WTC11 (cell line): ENCODE results near the gene RPL38. TPM values are rescaled to one million over a fixed set of nuclear protein-coding genes. Genes with fewer than 3 reads are reported as not detected.

Experiments used
- ATAC-seq: fragments of 200-7000 bp; cut with Tn5 transposase; 2 replicates; pipeline ENCODE4 v1.10.0; 2021; ENCODE audit warnings: mild to moderate bottlenecking, moderate library complexity
- CTCF ChIA-PET: fragments of 300-600 bp; sonication (Branson Sonifier 250); formaldehyde crosslinking; loops from one replicate; lab custom pipeline; 2021; ENCODE audit warnings: antibody characterized with exemption; lab: Charles Lee
- POLR2A ChIA-PET: fragments of 350-600 bp; sonication (Branson Sonifier 250); formaldehyde crosslinking; loops from one replicate; lab custom pipeline; 2021; ENCODE audit warnings: antibody characterized with exemption; lab: Charles Lee
- DNase-seq: peaks from one replicate; pipeline ENCODE4 v3.0.0; 2021; ENCODE audit warnings: low spot score
- H3K27ac Mint-ChIP-seq: 2 replicates; pipeline ENCODE4 v1.8.0; 2021; ENCODE audit warnings: mixed read lengths
- H3K27me3 Mint-ChIP-seq: 2 replicates; pipeline ENCODE4 v1.8.0; 2021; ENCODE audit warnings: low read depth, mild to moderate bottlenecking, moderate library complexity, mixed read lengths
- H3K36me3 Mint-ChIP-seq: 2 replicates; pipeline ENCODE4 v1.8.0; 2021; ENCODE audit warnings: mixed read lengths
- H3K4me1 Mint-ChIP-seq: 2 replicates; pipeline ENCODE4 v1.8.0; 2022; ENCODE audit warnings: mixed read lengths
- H3K4me3 Mint-ChIP-seq: 2 replicates; pipeline ENCODE4 v1.8.0; 2021; ENCODE audit warnings: mild to moderate bottlenecking, moderate library complexity, mixed read lengths
- H3K9me3 Mint-ChIP-seq: 2 replicates; pipeline ENCODE4 v1.8.0; 2021; ENCODE audit warnings: mixed read lengths
- ELF4 ChIP-seq: sonication (generic); formaldehyde crosslinking; IDR thresholded peaks from 2 replicates; pipeline ENCODE4 v1.8.1; 2022; ENCODE audit warnings: low read depth, mild to moderate bottlenecking, moderate library complexity, missing genetic modification reagents
- MLX ChIP-seq: sonication (generic); formaldehyde crosslinking; IDR thresholded peaks from 2 replicates; pipeline ENCODE4 v1.8.1; 2023; ENCODE audit warnings: mild to moderate bottlenecking, missing genetic modification reagents, moderate library complexity
- NFYB ChIP-seq: sonication (generic); formaldehyde crosslinking; conservative IDR thresholded peaks from 2 replicates; pipeline ENCODE4 v1.8.0; 2022; ENCODE audit warnings: low read depth, missing genetic modification reagents
- NR3C1 ChIP-seq: sonication (generic); formaldehyde crosslinking; conservative IDR thresholded peaks from 2 replicates; pipeline ENCODE4 v1.8.1; 2023; ENCODE audit warnings: low read depth, mild to moderate bottlenecking, missing genetic modification reagents
- TEAD1 ChIP-seq: sonication (generic); formaldehyde crosslinking; IDR thresholded peaks from 2 replicates; pipeline ENCODE4 v1.8.0; 2022; ENCODE audit warnings: mild to moderate bottlenecking, missing genetic modification reagents
- ZMAT4 ChIP-seq: fragments of 250-450 bp; sonication (Bioruptor Pico); IDR thresholded peaks from 2 replicates; pipeline ENCODE4 v1.9.0; 2021; ENCODE audit warnings: mild to moderate bottlenecking
- ZNF138 ChIP-seq: sonication (generic); formaldehyde crosslinking; conservative IDR thresholded peaks from 2 replicates; pipeline ENCODE4 v1.8.1; 2022; ENCODE audit warnings: mild to moderate bottlenecking, moderate library complexity, missing genetic modification reagents
- ZNF416 ChIP-seq: fragments of 250-450 bp; sonication (Bioruptor Pico); IDR thresholded peaks from 2 replicates; pipeline ENCODE4 v1.9.0; 2021; ENCODE audit warnings: mild to moderate bottlenecking, inconsistent platforms
- total RNA-seq: library from RNA; stranded (reverse); gene quantifications from 3 replicates; pipeline ENCODE4 v1.2.3, GENCODE V29; 2021
- TF ChIP-seq, protein P1 (sequence below): sonication (generic); formaldehyde crosslinking; IDR thresholded peaks from 2 replicates; pipeline ENCODE4 v1.8.1; 2023; ENCODE audit warnings: mild to moderate bottlenecking, missing genetic modification reagents
- TF ChIP-seq, protein P2 (sequence below): sonication (generic); formaldehyde crosslinking; IDR thresholded peaks from 2 replicates; pipeline ENCODE4 v1.8.0; 2022; ENCODE audit warnings: mild to moderate bottlenecking, missing genetic modification reagents
- TF ChIP-seq, protein P3 (sequence below): sonication (generic); formaldehyde crosslinking; IDR thresholded peaks from 2 replicates; pipeline ENCODE4 v1.8.0; 2023; ENCODE audit warnings: mild to moderate bottlenecking, missing genetic modification reagents

Gene RPL38
- total RNA-seq, 1 experiment from 2014 or later, result 1,170 TPM

GRCh38 chr17:74228306-74228978 is 25.0 kb downstream of the RPL38 start (continued):
- TF ChIP-seq TEAD1 (no peak), ZNF138 (CRISPR knock-in tag) (no peak), ELF4 (CRISPR knock-in tag) (no peak), ZNF416 (CRISPR knock-in tag) (no peak)

DNA sequence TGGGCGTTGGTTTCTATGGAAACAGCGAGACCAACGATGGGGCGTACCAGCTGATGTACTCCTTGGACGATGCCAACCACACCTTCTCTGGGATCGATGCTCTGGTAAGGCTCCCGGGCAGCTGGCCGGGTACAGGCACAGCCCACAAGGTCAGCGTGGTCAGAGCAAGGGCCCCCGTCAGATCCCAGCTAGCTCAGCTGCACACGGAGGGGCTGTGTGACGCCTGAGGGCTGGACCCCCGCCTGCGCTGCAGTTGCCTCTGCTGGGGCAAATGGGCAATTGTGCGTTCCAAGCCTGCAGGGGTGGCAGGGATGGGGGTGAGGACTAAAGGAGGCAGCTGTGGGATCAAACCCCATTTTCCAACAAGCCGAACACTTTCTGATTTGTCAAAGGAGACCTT is 27.4 kb downstream of the RPL38 start:
- Mint-ChIP-seq H3K27ac (no peak overlapping the region), H3K27me3 (no peaks in the 10 kb centered on the region), H3K9me3 (no peaks in the 10 kb centered on the region), H3K4me1 (peaks cover 12% of the 10 kb centered on the region), H3K36me3 (no peaks in the 10 kb centered on the region), H3K4me3 (no peak overlapping the region)
- no peak for ATAC-seq
- ChIA-PET CTCF (interaction anchor here (1.1 to 2.0 kb wide), 3 partner anchors 18 to 54 kb away, joined by 3 to 7 read pairs (median 4); partner anchors contain the start of gene TTYH2), POLR2A (no interaction called here)
- DNase-seq, result no peak
- TF ChIP-seq MLX (CRISPR knock-in tag) (no peak), TEAD1 (no peak)
- TF ChIP-seq, protein P1, sequence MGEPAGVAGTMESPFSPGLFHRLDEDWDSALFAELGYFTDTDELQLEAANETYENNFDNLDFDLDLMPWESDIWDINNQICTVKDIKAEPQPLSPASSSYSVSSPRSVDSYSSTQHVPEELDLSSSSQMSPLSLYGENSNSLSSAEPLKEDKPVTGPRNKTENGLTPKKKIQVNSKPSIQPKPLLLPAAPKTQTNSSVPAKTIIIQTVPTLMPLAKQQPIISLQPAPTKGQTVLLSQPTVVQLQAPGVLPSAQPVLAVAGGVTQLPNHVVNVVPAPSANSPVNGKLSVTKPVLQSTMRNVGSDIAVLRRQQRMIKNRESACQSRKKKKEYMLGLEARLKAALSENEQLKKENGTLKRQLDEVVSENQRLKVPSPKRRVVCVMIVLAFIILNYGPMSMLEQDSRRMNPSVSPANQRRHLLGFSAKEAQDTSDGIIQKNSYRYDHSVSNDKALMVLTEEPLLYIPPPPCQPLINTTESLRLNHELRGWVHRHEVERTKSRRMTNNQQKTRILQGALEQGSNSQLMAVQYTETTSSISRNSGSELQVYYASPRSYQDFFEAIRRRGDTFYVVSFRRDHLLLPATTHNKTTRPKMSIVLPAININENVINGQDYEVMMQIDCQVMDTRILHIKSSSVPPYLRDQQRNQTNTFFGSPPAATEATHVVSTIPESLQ (CRISPR knock-in tag), result no peak

GRCh38 chr17:74231928-74232907 is 28.7 kb downstream of the RPL38 start:
- Mint-ChIP-seq H3K36me3 (no peaks in the 10 kb centered on the region), H3K4me3 (no peak overlapping the region), H3K9me3 (no peaks in the 10 kb centered on the region), H3K27me3 (no peaks in the 10 kb centered on the region), H3K27ac (no peak overlapping the region), H3K4me1 (peaks cover 12% of the 10 kb centered on the region)
- ChIA-PET CTCF (interaction anchor here (1.1 to 2.0 kb wide), 4 partner anchors 13 to 52 kb away, joined by 3 to 7 read pairs (median 5); partner anchors contain the start of gene TTYH2), POLR2A (no interaction called here)
- TF ChIP-seq, protein P2, sequence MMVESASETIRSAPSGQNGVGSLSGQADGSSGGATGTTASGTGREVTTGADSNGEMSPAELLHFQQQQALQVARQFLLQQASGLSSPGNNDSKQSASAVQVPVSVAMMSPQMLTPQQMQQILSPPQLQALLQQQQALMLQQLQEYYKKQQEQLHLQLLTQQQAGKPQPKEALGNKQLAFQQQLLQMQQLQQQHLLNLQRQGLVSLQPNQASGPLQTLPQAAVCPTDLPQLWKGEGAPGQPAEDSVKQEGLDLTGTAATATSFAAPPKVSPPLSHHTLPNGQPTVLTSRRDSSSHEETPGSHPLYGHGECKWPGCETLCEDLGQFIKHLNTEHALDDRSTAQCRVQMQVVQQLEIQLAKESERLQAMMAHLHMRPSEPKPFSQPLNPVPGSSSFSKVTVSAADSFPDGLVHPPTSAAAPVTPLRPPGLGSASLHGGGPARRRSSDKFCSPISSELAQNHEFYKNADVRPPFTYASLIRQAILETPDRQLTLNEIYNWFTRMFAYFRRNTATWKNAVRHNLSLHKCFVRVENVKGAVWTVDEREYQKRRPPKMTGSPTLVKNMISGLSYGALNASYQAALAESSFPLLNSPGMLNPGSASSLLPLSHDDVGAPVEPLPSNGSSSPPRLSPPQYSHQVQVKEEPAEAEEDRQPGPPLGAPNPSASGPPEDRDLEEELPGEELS (CRISPR knock-in tag), result no peak
- TF ChIP-seq ZMAT4 (no peak), NFYB (CRISPR knock-in tag) (no peak), NR3C1 (CRISPR knock-in tag) (no peak)
- TF ChIP-seq, protein P3, sequence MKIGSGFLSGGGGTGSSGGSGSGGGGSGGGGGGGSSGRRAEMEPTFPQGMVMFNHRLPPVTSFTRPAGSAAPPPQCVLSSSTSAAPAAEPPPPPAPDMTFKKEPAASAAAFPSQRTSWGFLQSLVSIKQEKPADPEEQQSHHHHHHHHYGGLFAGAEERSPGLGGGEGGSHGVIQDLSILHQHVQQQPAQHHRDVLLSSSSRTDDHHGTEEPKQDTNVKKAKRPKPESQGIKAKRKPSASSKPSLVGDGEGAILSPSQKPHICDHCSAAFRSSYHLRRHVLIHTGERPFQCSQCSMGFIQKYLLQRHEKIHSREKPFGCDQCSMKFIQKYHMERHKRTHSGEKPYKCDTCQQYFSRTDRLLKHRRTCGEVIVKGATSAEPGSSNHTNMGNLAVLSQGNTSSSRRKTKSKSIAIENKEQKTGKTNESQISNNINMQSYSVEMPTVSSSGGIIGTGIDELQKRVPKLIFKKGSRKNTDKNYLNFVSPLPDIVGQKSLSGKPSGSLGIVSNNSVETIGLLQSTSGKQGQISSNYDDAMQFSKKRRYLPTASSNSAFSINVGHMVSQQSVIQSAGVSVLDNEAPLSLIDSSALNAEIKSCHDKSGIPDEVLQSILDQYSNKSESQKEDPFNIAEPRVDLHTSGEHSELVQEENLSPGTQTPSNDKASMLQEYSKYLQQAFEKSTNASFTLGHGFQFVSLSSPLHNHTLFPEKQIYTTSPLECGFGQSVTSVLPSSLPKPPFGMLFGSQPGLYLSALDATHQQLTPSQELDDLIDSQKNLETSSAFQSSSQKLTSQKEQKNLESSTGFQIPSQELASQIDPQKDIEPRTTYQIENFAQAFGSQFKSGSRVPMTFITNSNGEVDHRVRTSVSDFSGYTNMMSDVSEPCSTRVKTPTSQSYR, result no peak
- ATAC-seq, result no peak
- no peak for DNase-seq
